Measurements from ENCODE around the gene TXNRD1.

The TXNRD1 gene

GRCh38 chr12:104276273-104277131 is 60.9 kb downstream of the TXNRD1 start:
- TF ChIP-seq FOXP2 (optimal IDR thresholded peaks at IDR 0.05; ENCODE audit: borderline replicate concordance, extremely low read depth, extremely low read length, insufficient read depth) (no peak), REST (IDR thresholded peaks at IDR 0.05; ENCODE audit: insufficient read depth in 1 of 2, low read depth in 2 of 2, low read length in 2 of 2) (no peak), SIN3A (IDR thresholded peaks at IDR 0.05; ENCODE audit: borderline replicate concordance, insufficient read depth, low read length) (no peak), POLR2AphosphoS5 (IDR thresholded peaks at IDR 0.05; ENCODE audit: low read depth, low read length) (no peak), TAF1 (IDR thresholded peaks at IDR 0.05; ENCODE audit: borderline replicate concordance, insufficient read depth, low read length) (no peak)

GRCh38 chr12:104279164-104279563 is 63.6 kb downstream of the TXNRD1 start:
- no peak for TF ChIP-seq POLR2AphosphoS5 (IDR thresholded peaks at IDR 0.05; ENCODE audit: low read depth, low read length)
- TF ChIP-seq REST (IDR thresholded peaks at IDR 0.05; ENCODE audit: insufficient read depth in 1 of 2, low read depth in 2 of 2, low read length in 2 of 2): no peak
- TF ChIP-seq SIN3A (IDR thresholded peaks at IDR 0.05; ENCODE audit: borderline replicate concordance, insufficient read depth, low read length): no peak
- no peak for TF ChIP-seq FOXP2 (optimal IDR thresholded peaks at IDR 0.05; ENCODE audit: borderline replicate concordance, extremely low read depth, extremely low read length, insufficient read depth)
- TF ChIP-seq TAF1 (IDR thresholded peaks at IDR 0.05; ENCODE audit: borderline replicate concordance, insufficient read depth, low read length): no peak

- TF ChIP-seq REST (IDR thresholded peaks at IDR 0.05; ENCODE audit: insufficient read depth in 1 of 2, low read depth in 2 of 2, low read length in 2 of 2) (no peak), SIN3A (IDR thresholded peaks at IDR 0.05; ENCODE audit: borderline replicate concordance, insufficient read depth, low read length) (no peak), TAF1 (IDR thresholded peaks at IDR 0.05; ENCODE audit: borderline replicate concordance, insufficient read depth, low read length) (no peak), FOXP2 (optimal IDR thresholded peaks at IDR 0.05; ENCODE audit: borderline replicate concordance, extremely low read depth, extremely low read length, insufficient read depth) (no peak), POLR2AphosphoS5 (IDR thresholded peaks at IDR 0.05; ENCODE audit: low read depth, low read length) (no peak)
Observed at GRCh38 chr12:104280111-104280510, 64.5 kb downstream of the TXNRD1 start.

- TF ChIP-seq FOXP2 (optimal IDR thresholded peaks at IDR 0.05; ENCODE audit: borderline replicate concordance, extremely low read depth, extremely low read length, insufficient read depth) (no peak), SIN3A (IDR thresholded peaks at IDR 0.05; ENCODE audit: borderline replicate concordance, insufficient read depth, low read length) (no peak)
Observed at GRCh38 chr12:104280717-104281458, 65.3 kb downstream of the TXNRD1 start.

GRCh38 chr12:104281636-104282035 is 66.1 kb downstream of the TXNRD1 start:
- TF ChIP-seq POLR2AphosphoS5 (IDR thresholded peaks at IDR 0.05; ENCODE audit: low read depth, low read length) (no peak), REST (IDR thresholded peaks at IDR 0.05; ENCODE audit: insufficient read depth in 1 of 2, low read depth in 2 of 2, low read length in 2 of 2) (no peak), TAF1 (IDR thresholded peaks at IDR 0.05; ENCODE audit: borderline replicate concordance, insufficient read depth, low read length) (no peak), SIN3A (IDR thresholded peaks at IDR 0.05; ENCODE audit: borderline replicate concordance, insufficient read depth, low read length) (no peak), FOXP2 (optimal IDR thresholded peaks at IDR 0.05; ENCODE audit: borderline replicate concordance, extremely low read depth, extremely low read length, insufficient read depth) (no peak)

Data from PFSK-1 (cell line).